Liver (tissue), 9 donors: Measurements from ENCODE around the gene PEAK1. TPM values are rescaled to one million over a fixed set of nuclear protein-coding genes. Genes with fewer than 3 reads are reported as not detected.

Experiments used
- DNase-seq: peaks from one replicate; pipeline ENCODE4 v3.0.0-alpha.2; 2017; ENCODE audit warnings: low spot score
- H3K27ac ChIP-seq, 2 donors: one replicate each; pipeline ENCODE4 v1.7.0; 2013; ENCODE audit warnings: inconsistent platforms in 2 of 2, low read length in 2 of 2, control low read depth in 1 of 2, low read depth in 1 of 2, mild to moderate bottlenecking in 1 of 2
- H3K27me3 ChIP-seq, 4 donors: one replicate each; pipeline versions ENCODE4 v1.6.1 to v1.7.0; 2013; ENCODE audit warnings: low read length in 3 of 4, inconsistent platforms in 1 of 4, mild to moderate bottlenecking in 1 of 4, moderate library complexity in 1 of 4; ENCODE audit not compliant: control insufficient read depth in 4 of 4, insufficient read depth in 4 of 4
- H3K36me3 ChIP-seq, 4 donors: one replicate each; pipeline versions ENCODE4 v1.6.1 to v1.7.0; 2013; ENCODE audit warnings: low read length in 3 of 4, mild to moderate bottlenecking in 3 of 4, low read depth in 1 of 4, moderate library complexity in 1 of 4; ENCODE audit not compliant: control insufficient read depth in 4 of 4, insufficient read depth in 3 of 4
- H3K4me1 ChIP-seq, 4 donors: one replicate each; pipeline versions ENCODE4 v1.6.1 to v1.7.0; 2013; ENCODE audit warnings: low read length in 3 of 4, mild to moderate bottlenecking in 3 of 4, moderate library complexity in 1 of 4; ENCODE audit not compliant: control insufficient read depth in 4 of 4, insufficient read depth in 4 of 4
- H3K4me3 ChIP-seq, 3 donors: one replicate each; pipeline versions ENCODE4 v1.6.1 to v1.7.0; 2013; ENCODE audit warnings: low read length in 3 of 3, control low read depth in 1 of 3, low read depth in 1 of 3, mild to moderate bottlenecking in 1 of 3
- H3K9ac ChIP-seq, 2 donors: one replicate each; pipeline ENCODE4 v1.7.0; 2013; ENCODE audit warnings: low read length in 2 of 2, mild to moderate bottlenecking in 2 of 2, moderate library complexity in 2 of 2, control low read depth in 1 of 2, low read depth in 1 of 2
- H3K9me3 ChIP-seq, 4 donors: one replicate each; pipeline versions ENCODE4 v1.6.1 to v1.7.0; 2013; ENCODE audit warnings: low read length in 3 of 4; ENCODE audit not compliant: control insufficient read depth in 4 of 4
- FOXA2 ChIP-seq: IDR thresholded peaks from 2 replicates; pipeline ENCODE4 v1.6.1; 2016; ENCODE audit warnings: antibody characterized with exemption
- GABPA ChIP-seq, 2 donors: IDR thresholded peaks in 1 of 2; conservative IDR thresholded peaks in 1 of 2; 2 replicates each; pipeline ENCODE4 v1.6.1; 2016; ENCODE audit warnings: antibody characterized with exemption in 2 of 2, mild to moderate bottlenecking in 1 of 2, moderate library complexity in 1 of 2
- HNF4G ChIP-seq: IDR thresholded peaks from 2 replicates; pipeline ENCODE4 v1.6.1; 2016; ENCODE audit warnings: antibody characterized with exemption
- NR2F2 ChIP-seq: IDR thresholded peaks from 2 replicates; pipeline ENCODE4 v1.6.1; 2016; ENCODE audit warnings: antibody characterized with exemption
- RAD21 ChIP-seq, 2 donors: IDR thresholded peaks; 2 replicates each; pipeline ENCODE4 v1.6.1; 2016; ENCODE audit warnings: antibody characterized with exemption in 2 of 2, mild to moderate bottlenecking in 2 of 2
- RXRA ChIP-seq, 2 donors: IDR thresholded peaks; 2 replicates each; pipeline ENCODE4 v1.6.1; 2017 to 2018; ENCODE audit warnings: antibody characterized with exemption in 2 of 2, mild to moderate bottlenecking in 1 of 2
- TAF1 ChIP-seq: conservative IDR thresholded peaks from 2 replicates; pipeline ENCODE4 v1.6.1; 2016; ENCODE audit warnings: antibody characterized with exemption, mild to moderate bottlenecking
- YY1 ChIP-seq: IDR thresholded peaks from 2 replicates; pipeline ENCODE4 v1.6.1; 2016; ENCODE audit warnings: antibody characterized with exemption, mild to moderate bottlenecking
- WGBS: extraction: QIAGEN DNeasy Blood & Tissue Kit; methylation state at CpG from one replicate; pipeline ENCODE4 v1.1.7; 2013; 5-methylcytosine and 5-hydroxymethylcytosine counted together
- polyA plus RNA-seq, 2 donors: library from polyadenylated mRNA; stranded (reverse) in 1 of 2; unstranded in 1 of 2; fragments of 200-250 nt in 1 of 2; fragments of >200 nt in 1 of 2; fragmentation: Nextera tagmentation in 1 of 2; extraction: Ambion mirVana in 1 of 2; gene quantifications; one replicate each; pipeline versions ENCODE4 v1.2.1 to v1.2.3, GENCODE V29; 2013 to 2015
- total RNA-seq, 2 donors: library from RNA; depleted of rRNA; stranded (reverse); fragments of >200 nt; gene quantifications; one replicate each; pipeline ENCODE4 v1.2.3, GENCODE V29; 2014
- TF ChIP-seq, protein P1 (sequence below): fragments of 150-350 bp; IDR thresholded peaks from 2 replicates; pipeline ENCODE4 v1.5.1; 2017; ENCODE audit warnings: improper control_type of control experiment, low read depth, low read length; ENCODE audit not compliant: missing input control
- TF ChIP-seq, protein P2 (sequence below): IDR thresholded peaks from 2 replicates; pipeline ENCODE4 v1.6.1; 2016; ENCODE audit warnings: antibody characterized with exemption
- TF ChIP-seq, protein P3 (sequence below): IDR thresholded peaks from 2 replicates; pipeline ENCODE4 v1.6.1; 2016; ENCODE audit warnings: antibody characterized with exemption, mild to moderate bottlenecking
- TF ChIP-seq, protein P4 (sequence below): IDR thresholded peaks from 2 replicates; pipeline ENCODE4 v1.6.1; 2016; ENCODE audit warnings: antibody characterized with exemption
- TF ChIP-seq, protein P5 (sequence below): IDR thresholded peaks from 2 replicates; pipeline ENCODE4 v1.6.1; 2016; ENCODE audit warnings: antibody characterized with exemption
- donor health status: healthy.
- donor health status: healthy.
- donor health status: healthy.
- donor health status: healthy.
- donor health status: healthy.

PEAK1 gene
- total and polyA plus RNA-seq, 4 donors, result 1.8 to 14.9 (median 5.8) TPM

DNA sequence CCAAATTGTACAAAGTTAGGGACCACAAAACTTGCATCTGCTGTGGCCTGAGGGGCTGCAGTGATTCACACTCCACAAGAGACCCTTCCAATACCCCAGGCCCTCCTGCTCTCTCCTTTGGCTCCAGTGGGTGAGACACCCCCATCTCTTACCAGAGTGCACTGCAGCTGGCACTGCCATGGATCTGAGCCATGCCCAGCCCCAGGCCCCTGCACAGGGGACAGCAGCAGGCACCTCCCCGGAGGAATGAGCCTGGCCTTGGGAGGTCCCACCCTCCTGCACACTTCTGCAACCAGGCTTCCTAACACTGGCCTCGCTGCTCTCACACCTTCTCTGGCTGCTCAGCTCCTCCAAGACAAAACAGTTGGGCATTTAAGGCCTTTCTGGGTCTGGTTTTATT is 332.7 kb downstream of the PEAK1 start:
- H3K4me3 ChIP-seq, result no peak overlapping the region
- WGBS, result 91% methylated on average over 2 of the region's 2 CpGs
- no peak overlapping the region for H3K27ac ChIP-seq
- no peaks in the 10 kb centered on the region for H3K9me3 ChIP-seq
- no peaks in the 10 kb centered on the region for H3K36me3 ChIP-seq
- no peaks in the 10 kb centered on the region for H3K4me1 ChIP-seq
- no peaks in the 10 kb centered on the region for H3K27me3 ChIP-seq
- H3K9ac ChIP-seq, result no peak overlapping the region
- no peak for DNase-seq
- TF ChIP-seq, protein P1, sequence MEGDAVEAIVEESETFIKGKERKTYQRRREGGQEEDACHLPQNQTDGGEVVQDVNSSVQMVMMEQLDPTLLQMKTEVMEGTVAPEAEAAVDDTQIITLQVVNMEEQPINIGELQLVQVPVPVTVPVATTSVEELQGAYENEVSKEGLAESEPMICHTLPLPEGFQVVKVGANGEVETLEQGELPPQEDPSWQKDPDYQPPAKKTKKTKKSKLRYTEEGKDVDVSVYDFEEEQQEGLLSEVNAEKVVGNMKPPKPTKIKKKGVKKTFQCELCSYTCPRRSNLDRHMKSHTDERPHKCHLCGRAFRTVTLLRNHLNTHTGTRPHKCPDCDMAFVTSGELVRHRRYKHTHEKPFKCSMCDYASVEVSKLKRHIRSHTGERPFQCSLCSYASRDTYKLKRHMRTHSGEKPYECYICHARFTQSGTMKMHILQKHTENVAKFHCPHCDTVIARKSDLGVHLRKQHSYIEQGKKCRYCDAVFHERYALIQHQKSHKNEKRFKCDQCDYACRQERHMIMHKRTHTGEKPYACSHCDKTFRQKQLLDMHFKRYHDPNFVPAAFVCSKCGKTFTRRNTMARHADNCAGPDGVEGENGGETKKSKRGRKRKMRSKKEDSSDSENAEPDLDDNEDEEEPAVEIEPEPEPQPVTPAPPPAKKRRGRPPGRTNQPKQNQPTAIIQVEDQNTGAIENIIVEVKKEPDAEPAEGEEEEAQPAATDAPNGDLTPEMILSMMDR, result no peak
- TF ChIP-seq, protein P2, sequence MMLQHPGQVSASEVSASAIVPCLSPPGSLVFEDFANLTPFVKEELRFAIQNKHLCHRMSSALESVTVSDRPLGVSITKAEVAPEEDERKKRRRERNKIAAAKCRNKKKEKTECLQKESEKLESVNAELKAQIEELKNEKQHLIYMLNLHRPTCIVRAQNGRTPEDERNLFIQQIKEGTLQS, result no peak
- no peak for TF ChIP-seq RAD21 (IDR thresholded peaks at IDR 0.05)
- TF ChIP-seq, protein P3, sequence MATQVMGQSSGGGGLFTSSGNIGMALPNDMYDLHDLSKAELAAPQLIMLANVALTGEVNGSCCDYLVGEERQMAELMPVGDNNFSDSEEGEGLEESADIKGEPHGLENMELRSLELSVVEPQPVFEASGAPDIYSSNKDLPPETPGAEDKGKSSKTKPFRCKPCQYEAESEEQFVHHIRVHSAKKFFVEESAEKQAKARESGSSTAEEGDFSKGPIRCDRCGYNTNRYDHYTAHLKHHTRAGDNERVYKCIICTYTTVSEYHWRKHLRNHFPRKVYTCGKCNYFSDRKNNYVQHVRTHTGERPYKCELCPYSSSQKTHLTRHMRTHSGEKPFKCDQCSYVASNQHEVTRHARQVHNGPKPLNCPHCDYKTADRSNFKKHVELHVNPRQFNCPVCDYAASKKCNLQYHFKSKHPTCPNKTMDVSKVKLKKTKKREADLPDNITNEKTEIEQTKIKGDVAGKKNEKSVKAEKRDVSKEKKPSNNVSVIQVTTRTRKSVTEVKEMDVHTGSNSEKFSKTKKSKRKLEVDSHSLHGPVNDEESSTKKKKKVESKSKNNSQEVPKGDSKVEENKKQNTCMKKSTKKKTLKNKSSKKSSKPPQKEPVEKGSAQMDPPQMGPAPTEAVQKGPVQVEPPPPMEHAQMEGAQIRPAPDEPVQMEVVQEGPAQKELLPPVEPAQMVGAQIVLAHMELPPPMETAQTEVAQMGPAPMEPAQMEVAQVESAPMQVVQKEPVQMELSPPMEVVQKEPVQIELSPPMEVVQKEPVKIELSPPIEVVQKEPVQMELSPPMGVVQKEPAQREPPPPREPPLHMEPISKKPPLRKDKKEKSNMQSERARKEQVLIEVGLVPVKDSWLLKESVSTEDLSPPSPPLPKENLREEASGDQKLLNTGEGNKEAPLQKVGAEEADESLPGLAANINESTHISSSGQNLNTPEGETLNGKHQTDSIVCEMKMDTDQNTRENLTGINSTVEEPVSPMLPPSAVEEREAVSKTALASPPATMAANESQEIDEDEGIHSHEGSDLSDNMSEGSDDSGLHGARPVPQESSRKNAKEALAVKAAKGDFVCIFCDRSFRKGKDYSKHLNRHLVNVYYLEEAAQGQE, result no peak
- no peak for TF ChIP-seq RXRA (IDR thresholded peaks at IDR 0.05)
- TF ChIP-seq YY1, result no peak
- TF ChIP-seq NR2F2, result no peak
- no peak for TF ChIP-seq GABPA (IDR thresholded peaks at IDR 0.05 in 1 of 2, conservative IDR thresholded peaks at IDR 0.05 in 1 of 2)
- TF ChIP-seq HNF4G, result no peak
- TF ChIP-seq TAF1, result no peak

DNA sequence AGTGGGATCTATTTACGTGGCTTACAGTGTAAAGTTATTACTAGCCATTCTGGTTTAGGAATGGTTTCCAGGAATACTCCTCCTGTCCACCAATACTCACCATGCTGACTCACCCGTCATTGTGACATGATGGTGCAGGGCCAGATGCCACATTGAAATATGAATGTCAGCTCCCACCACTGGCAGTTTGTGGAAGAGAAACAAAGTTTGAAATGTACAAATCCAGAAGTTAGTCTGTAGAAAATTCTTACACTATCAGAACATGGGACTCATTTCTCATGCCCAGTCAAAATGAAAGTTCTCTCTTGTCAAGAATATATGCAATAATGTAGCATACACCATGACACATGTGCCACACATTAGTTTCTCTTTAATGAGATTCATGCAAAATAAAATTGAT is 334.6 kb downstream of the PEAK1 start:
- 44% methylated on average over 2 of the region's 2 CpGs for WGBS
- no peaks in the 10 kb centered on the region for H3K9me3 ChIP-seq
- no peak overlapping the region for H3K9ac ChIP-seq
- TF ChIP-seq FOXA2 (no peak), TAF1 (no peak), RAD21 (IDR thresholded peaks at IDR 0.05) (no peak)
- TF ChIP-seq, protein P4, sequence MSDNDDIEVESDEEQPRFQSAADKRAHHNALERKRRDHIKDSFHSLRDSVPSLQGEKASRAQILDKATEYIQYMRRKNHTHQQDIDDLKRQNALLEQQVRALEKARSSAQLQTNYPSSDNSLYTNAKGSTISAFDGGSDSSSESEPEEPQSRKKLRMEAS, result no peak
- TF ChIP-seq, protein P5, sequence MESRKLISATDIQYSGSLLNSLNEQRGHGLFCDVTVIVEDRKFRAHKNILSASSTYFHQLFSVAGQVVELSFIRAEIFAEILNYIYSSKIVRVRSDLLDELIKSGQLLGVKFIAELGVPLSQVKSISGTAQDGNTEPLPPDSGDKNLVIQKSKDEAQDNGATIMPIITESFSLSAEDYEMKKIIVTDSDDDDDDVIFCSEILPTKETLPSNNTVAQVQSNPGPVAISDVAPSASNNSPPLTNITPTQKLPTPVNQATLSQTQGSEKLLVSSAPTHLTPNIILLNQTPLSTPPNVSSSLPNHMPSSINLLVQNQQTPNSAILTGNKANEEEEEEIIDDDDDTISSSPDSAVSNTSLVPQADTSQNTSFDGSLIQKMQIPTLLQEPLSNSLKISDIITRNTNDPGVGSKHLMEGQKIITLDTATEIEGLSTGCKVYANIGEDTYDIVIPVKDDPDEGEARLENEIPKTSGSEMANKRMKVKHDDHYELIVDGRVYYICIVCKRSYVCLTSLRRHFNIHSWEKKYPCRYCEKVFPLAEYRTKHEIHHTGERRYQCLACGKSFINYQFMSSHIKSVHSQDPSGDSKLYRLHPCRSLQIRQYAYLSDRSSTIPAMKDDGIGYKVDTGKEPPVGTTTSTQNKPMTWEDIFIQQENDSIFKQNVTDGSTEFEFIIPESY, result no peak
- TF ChIP-seq, protein P3, result no peak
- no peak overlapping the region for H3K27ac ChIP-seq
- H3K36me3 ChIP-seq, result no peaks in the 10 kb centered on the region
- H3K27me3 ChIP-seq, result no peaks in the 10 kb centered on the region
- H3K4me1 ChIP-seq, result no peaks in the 10 kb centered on the region
- no peak for DNase-seq
- no peak overlapping the region for H3K4me3 ChIP-seq
